ENCODE data around the gene ARX.

ARX gene

GRCh38 chrX:24983931-24984330 is 31.8 kb downstream of the ARX start:
- H3K4me1 ChIP-seq (ENCODE audit: control insufficient read depth, insufficient read depth, low read length): no peaks in the 10 kb centered on the region
- H3K36me3 ChIP-seq (ENCODE audit: control insufficient read depth, insufficient read depth, low read length): no peaks in the 10 kb centered on the region
- no peaks in the 10 kb centered on the region for H3K27me3 ChIP-seq (ENCODE audit: control insufficient read depth, insufficient read depth, low read length)
- H3K9me3 ChIP-seq (ENCODE audit: control insufficient read depth, low read length): no peaks in the 10 kb centered on the region
- H3K4me3 ChIP-seq (ENCODE audit: low read length): no peak overlapping the region
- no peak overlapping the region for H3K9ac ChIP-seq (ENCODE audit: low read length)

GRCh38 chrX:24982306-24982965 is 33.3 kb downstream of the ARX start:
- Histone ChIP-seq H3K4me1 (ENCODE audit: control insufficient read depth, insufficient read depth, low read length) (no peaks in the 10 kb centered on the region), H3K9ac (ENCODE audit: low read length) (no peak overlapping the region), H3K36me3 (ENCODE audit: control insufficient read depth, insufficient read depth, low read length) (no peaks in the 10 kb centered on the region), H3K4me3 (ENCODE audit: low read length) (no peak overlapping the region), H3K9me3 (ENCODE audit: control insufficient read depth, low read length) (no peaks in the 10 kb centered on the region), H3K27me3 (ENCODE audit: control insufficient read depth, insufficient read depth, low read length) (no peaks in the 10 kb centered on the region)

GRCh38 chrX:24981030-24981429 is 34.7 kb downstream of the ARX start:
- no peaks in the 10 kb centered on the region for H3K9me3 ChIP-seq (ENCODE audit: control insufficient read depth, low read length)
- H3K36me3 ChIP-seq (ENCODE audit: control insufficient read depth, insufficient read depth, low read length): no peaks in the 10 kb centered on the region
- H3K27me3 ChIP-seq (ENCODE audit: control insufficient read depth, insufficient read depth, low read length): no peaks in the 10 kb centered on the region
- H3K9ac ChIP-seq (ENCODE audit: low read length): no peak overlapping the region
- H3K4me3 ChIP-seq (ENCODE audit: low read length): no peak overlapping the region
- H3K4me1 ChIP-seq (ENCODE audit: control insufficient read depth, insufficient read depth, low read length): no peaks in the 10 kb centered on the region

GRCh38 chrX:24979081-24979480 is 36.7 kb downstream of the ARX start:
- H3K27me3 ChIP-seq (ENCODE audit: control insufficient read depth, insufficient read depth, low read length): no peaks in the 10 kb centered on the region
- H3K4me1 ChIP-seq (ENCODE audit: control insufficient read depth, insufficient read depth, low read length): no peaks in the 10 kb centered on the region
- H3K9ac ChIP-seq (ENCODE audit: low read length): no peak overlapping the region
- no peak overlapping the region for H3K4me3 ChIP-seq (ENCODE audit: low read length)
- H3K9me3 ChIP-seq (ENCODE audit: control insufficient read depth, low read length): no peaks in the 10 kb centered on the region
- no peaks in the 10 kb centered on the region for H3K36me3 ChIP-seq (ENCODE audit: control insufficient read depth, insufficient read depth, low read length)

GRCh38 chrX:24969812-24970211 is 46.0 kb downstream of the ARX start:
- H3K4me3 ChIP-seq (ENCODE audit: low read length): no peak overlapping the region

GRCh38 chrX:24965372-24965771 is 50.4 kb downstream of the ARX start:
- Histone ChIP-seq H3K36me3 (ENCODE audit: control insufficient read depth, insufficient read depth, low read length) (no peaks in the 10 kb centered on the region), H3K9me3 (ENCODE audit: control insufficient read depth, low read length) (no peaks in the 10 kb centered on the region), H3K4me3 (ENCODE audit: low read length) (no peak overlapping the region), H3K27me3 (ENCODE audit: control insufficient read depth, insufficient read depth, low read length) (no peaks in the 10 kb centered on the region), H3K4me1 (ENCODE audit: control insufficient read depth, insufficient read depth, low read length) (no peaks in the 10 kb centered on the region), H3K9ac (ENCODE audit: low read length) (no peak overlapping the region)

More at GRCh38 chrX:24969812-24970211, 46.0 kb downstream of the ARX start:
- H3K9me3 ChIP-seq (ENCODE audit: control insufficient read depth, low read length): no peaks in the 10 kb centered on the region
- no peaks in the 10 kb centered on the region for H3K4me1 ChIP-seq (ENCODE audit: control insufficient read depth, insufficient read depth, low read length)
- no peaks in the 10 kb centered on the region for H3K36me3 ChIP-seq (ENCODE audit: control insufficient read depth, insufficient read depth, low read length)
- H3K9ac ChIP-seq (ENCODE audit: low read length): no peak overlapping the region
- H3K27me3 ChIP-seq (ENCODE audit: control insufficient read depth, insufficient read depth, low read length): no peaks in the 10 kb centered on the region

GRCh38 chrX:24963823-24964222 is 51.9 kb downstream of the ARX start:
- Histone ChIP-seq H3K27me3 (ENCODE audit: control insufficient read depth, insufficient read depth, low read length) (no peaks in the 10 kb centered on the region), H3K9me3 (ENCODE audit: control insufficient read depth, low read length) (no peaks in the 10 kb centered on the region), H3K36me3 (ENCODE audit: control insufficient read depth, insufficient read depth, low read length) (no peaks in the 10 kb centered on the region), H3K4me3 (ENCODE audit: low read length) (no peak overlapping the region), H3K4me1 (ENCODE audit: control insufficient read depth, insufficient read depth, low read length) (no peaks in the 10 kb centered on the region), H3K9ac (ENCODE audit: low read length) (no peak overlapping the region)

- H3K4me1 ChIP-seq (ENCODE audit: control insufficient read depth, insufficient read depth, low read length): no peaks in the 10 kb centered on the region
- no peaks in the 10 kb centered on the region for H3K27me3 ChIP-seq (ENCODE audit: control insufficient read depth, insufficient read depth, low read length)
- no peaks in the 10 kb centered on the region for H3K36me3 ChIP-seq (ENCODE audit: control insufficient read depth, insufficient read depth, low read length)
- no peak overlapping the region for H3K4me3 ChIP-seq (ENCODE audit: low read length)
- H3K9me3 ChIP-seq (ENCODE audit: control insufficient read depth, low read length): no peaks in the 10 kb centered on the region
- H3K9ac ChIP-seq (ENCODE audit: low read length): no peak overlapping the region
Measured at GRCh38 chrX:24961809-24962208, 54.0 kb downstream of the ARX start.

GRCh38 chrX:24956828-24957227 is 58.9 kb downstream of the ARX start:
- H3K4me1 ChIP-seq (ENCODE audit: control insufficient read depth, insufficient read depth, low read length): no peaks in the 10 kb centered on the region
- H3K27me3 ChIP-seq (ENCODE audit: control insufficient read depth, insufficient read depth, low read length): no peaks in the 10 kb centered on the region
- no peaks in the 10 kb centered on the region for H3K9me3 ChIP-seq (ENCODE audit: control insufficient read depth, low read length)
- H3K4me3 ChIP-seq (ENCODE audit: low read length): no peak overlapping the region
- no peaks in the 10 kb centered on the region for H3K36me3 ChIP-seq (ENCODE audit: control insufficient read depth, insufficient read depth, low read length)
- H3K9ac ChIP-seq (ENCODE audit: low read length): no peak overlapping the region

- Histone ChIP-seq H3K36me3 (ENCODE audit: control insufficient read depth, insufficient read depth, low read length) (no peaks in the 10 kb centered on the region), H3K27me3 (ENCODE audit: control insufficient read depth, insufficient read depth, low read length) (no peaks in the 10 kb centered on the region), H3K9me3 (ENCODE audit: control insufficient read depth, low read length) (no peaks in the 10 kb centered on the region), H3K4me3 (ENCODE audit: low read length) (no peak overlapping the region), H3K4me1 (ENCODE audit: control insufficient read depth, insufficient read depth, low read length) (no peaks in the 10 kb centered on the region), H3K9ac (ENCODE audit: low read length) (no peak overlapping the region)
Measured at GRCh38 chrX:24955372-24955930, 60.3 kb downstream of the ARX start.

GRCh38 chrX:24954732-24955131 is 61.0 kb downstream of the ARX start:
- Histone ChIP-seq H3K27me3 (ENCODE audit: control insufficient read depth, insufficient read depth, low read length) (no peaks in the 10 kb centered on the region), H3K36me3 (ENCODE audit: control insufficient read depth, insufficient read depth, low read length) (no peaks in the 10 kb centered on the region), H3K9ac (ENCODE audit: low read length) (no peak overlapping the region), H3K4me1 (ENCODE audit: control insufficient read depth, insufficient read depth, low read length) (no peaks in the 10 kb centered on the region), H3K4me3 (ENCODE audit: low read length) (no peak overlapping the region), H3K9me3 (ENCODE audit: control insufficient read depth, low read length) (no peaks in the 10 kb centered on the region)
